Endothelial cell of umbilical vein (primary cell): ENCODE results near the gene SRP14. TPM values are rescaled to one million over a fixed set of nuclear protein-coding genes. Genes with fewer than 3 reads are reported as not detected.

Experiments used
- BruUV-seq: library from RNA; stranded (reverse); fragments of 400-500 nt; replicated peaks from 2 replicates; lab custom pipeline; 2021; lab: Mats Ljungman, UMichigan
- CTCF ChIA-PET: fragments of 300-600, 350-600 bp; sonication (Branson Sonifier 250); formaldehyde crosslinking; loops from one replicate; lab custom pipeline; 2021; ENCODE audit warnings: antibody characterized with exemption, inconsistent platforms; lab: Charles Lee
- POLR2A ChIA-PET: fragments of 300-600, 350-600 bp; sonication (Branson Sonifier 250); formaldehyde crosslinking; loops from one replicate; lab custom pipeline; 2021; ENCODE audit warnings: antibody characterized with exemption, inconsistent platforms; lab: Charles Lee
- DNase-seq: peaks from one replicate; pipeline ENCODE4 v3.0.0-alpha.2; 2011; ENCODE audit warnings: low read depth, low spot score
- FAIRE-seq: peaks from 2 replicates; lab custom pipeline; 2011; peaks lifted over from hg19 to GRCh38; lab: Jason Lieb, UNC
- H2AFZ ChIP-seq: 2 replicates; pipeline ENCODE4 v1.6.0; 2012; ENCODE audit warnings: low read depth, low read length, control low read depth, inconsistent platforms
- H3K27ac ChIP-seq: 2 replicates; pipeline ENCODE4 v1.5.1; 2011; ENCODE audit warnings: low read depth, mild to moderate bottlenecking, control low read depth, low read length, moderate library complexity; ENCODE audit not compliant: insufficient read depth
- H3K27me3 ChIP-seq, 2 experiments: 2 replicates each; pipeline versions ENCODE4 v1.6.0 to v1.6.1; 2011; ENCODE audit warnings: low read length in 2 of 2, mixed read lengths in 1 of 2; ENCODE audit not compliant: control insufficient read depth in 2 of 2, insufficient read depth in 2 of 2
- H3K36me3 ChIP-seq, 2 experiments: 2 replicates in 1 of 2; 3 replicates in 1 of 2; pipeline ENCODE4 v1.5.1; 2011; ENCODE audit warnings: low read length in 2 of 2, mild to moderate bottlenecking in 1 of 2, moderate library complexity in 1 of 2; ENCODE audit not compliant: control insufficient read depth in 2 of 2, insufficient read depth in 2 of 2; ENCODE audit errors: extremely low read depth in 1 of 2
- H3K4me1 ChIP-seq: 3 replicates; pipeline ENCODE4 v1.5.1; 2011; ENCODE audit warnings: mild to moderate bottlenecking, low read length; ENCODE audit not compliant: control insufficient read depth, insufficient read depth; ENCODE audit errors: extremely low read depth
- H3K4me2 ChIP-seq: 2 replicates; pipeline ENCODE4 v1.6.1; 2011; ENCODE audit warnings: low read length, control low read depth, mixed read lengths; ENCODE audit not compliant: insufficient read depth
- H3K4me3 ChIP-seq, 3 experiments: fragments of 200-600 bp in 1 of 3; sonication (generic), shearing (Covaris generic) in 1 of 3; replicated peaks in 1 of 3; 2 replicates each; pipeline ENCODE4 v1.5.1; 2011 to 2016; ENCODE audit warnings: control low read depth in 3 of 3, low read length in 3 of 3, mild to moderate bottlenecking in 2 of 3, inconsistent platforms in 1 of 3, low read depth in 1 of 3, moderate library complexity in 1 of 3; ENCODE audit not compliant: insufficient read depth in 1 of 3
- H3K79me2 ChIP-seq: 2 replicates; pipeline ENCODE4 v1.6.0; 2012; ENCODE audit warnings: low read length, inconsistent platforms; ENCODE audit not compliant: control insufficient read depth, insufficient read depth
- H3K9ac ChIP-seq: replicated peaks from 2 replicates; pipeline ENCODE3; 2011; ENCODE audit warnings: low read length, control low read depth; ENCODE audit not compliant: insufficient read depth; ENCODE audit errors: extremely low read depth
- H3K9me1 ChIP-seq: replicated peaks from 3 replicates; pipeline ENCODE4 v1.6.0; 2011; ENCODE audit warnings: mild to moderate bottlenecking, low read length; ENCODE audit not compliant: control insufficient read depth, insufficient read depth; ENCODE audit errors: extremely low read depth
- H3K9me3 ChIP-seq: replicated peaks from 2 replicates; pipeline ENCODE4 v1.5.1; 2012; ENCODE audit warnings: low read length, inconsistent platforms; ENCODE audit not compliant: control insufficient read depth, insufficient read depth
- H4K20me1 ChIP-seq: replicated peaks from 2 replicates; pipeline ENCODE3; 2011; ENCODE audit warnings: mild to moderate bottlenecking, low read length; ENCODE audit not compliant: control insufficient read depth, insufficient read depth; ENCODE audit errors: extremely low read depth
- CTCF ChIP-seq, 2 donors: IDR thresholded peaks; 1 replicate in 1 of 2; 2 replicates in 1 of 2; pipeline ENCODE4 v1.5.1; 2011; ENCODE audit warnings: low read length in 2 of 2, mild to moderate bottlenecking in 2 of 2, moderate library complexity in 2 of 2, control low read depth in 1 of 2, inconsistent platforms in 1 of 2, low read depth in 1 of 2; ENCODE audit not compliant: insufficient read depth in 1 of 2; ENCODE audit errors: extremely low read depth in 1 of 2
- EZH2 ChIP-seq: IDR thresholded peaks from 2 replicates; pipeline ENCODE4 v1.6.1; 2012; ENCODE audit warnings: borderline replicate concordance, low read depth, mild to moderate bottlenecking, moderate library complexity, low read length, inconsistent platforms; ENCODE audit not compliant: severe bottlenecking
- FOS ChIP-seq: IDR thresholded peaks from 2 replicates; pipeline ENCODE4 v1.6.1; 2011; ENCODE audit warnings: mild to moderate bottlenecking, low read length, moderate library complexity, borderline replicate concordance; ENCODE audit not compliant: insufficient read depth
- GATA2 ChIP-seq: IDR thresholded peaks from 2 replicates; pipeline ENCODE4 v1.7.0; 2011; ENCODE audit warnings: low read depth, mild to moderate bottlenecking, moderate library complexity, mixed read lengths, low read length; ENCODE audit not compliant: insufficient read length, insufficient read depth
- JUN ChIP-seq: IDR thresholded peaks from 2 replicates; pipeline ENCODE4 v1.6.1; 2011; ENCODE audit warnings: borderline replicate concordance, low read depth; ENCODE audit not compliant: insufficient read length, insufficient read depth
- MAX ChIP-seq: IDR thresholded peaks from 2 replicates; pipeline ENCODE4 v1.6.1; 2011; ENCODE audit not compliant: insufficient read depth, insufficient read length
- MYC ChIP-seq: IDR thresholded peaks from one replicate; pipeline ENCODE4 v1.6.1; 2011; ENCODE audit warnings: mild to moderate bottlenecking, low read depth, low read length
- POLR2A ChIP-seq: IDR thresholded peaks from 2 replicates; pipeline ENCODE4 v1.6.1; 2012; ENCODE audit warnings: low read depth, mild to moderate bottlenecking, control low read depth, low read length
- POLR2AphosphoS5 ChIP-seq: IDR thresholded peaks from 2 replicates; pipeline ENCODE4 v1.6.1; 2012; ENCODE audit warnings: low read depth, mild to moderate bottlenecking, control low read depth, low read length, moderate library complexity; ENCODE audit not compliant: insufficient read depth
- dilution Hi-C: fragments of 300-500 bp; cut with MboI; formaldehyde crosslinking; loops from one replicate; pipeline ENCODE4 v1.15.0; 2019; ENCODE audit warnings: low sequenced_read_pairs; ENCODE audit not compliant: extremely low pct_ligation_motif_present
- intact Hi-C: fragments of 100-400 bp; cut with micrococcal nuclease; formaldehyde crosslinking; loops from one replicate; pipeline ENCODE4 v1.10.0; 2022
- polyA plus RNA-seq, 4 experiments: library from polyadenylated mRNA; depleted of rRNA in 3 of 4; stranded (reverse) in 3 of 4; unstranded in 1 of 4; fragments of >200 nt; gene quantifications; 2 replicates each; pipeline versions ENCODE4 v1.2.1 to v1.2.3, GENCODE V29; 2011 to 2012; ENCODE audit warnings: missing spikeins in 1 of 4
- total RNA-seq: library from RNA; stranded (reverse); gene quantifications from 2 replicates; pipeline ENCODE4 v1.2.3, GENCODE V29; 2021

SRP14 gene
- total and polyA plus RNA-seq, 2 donors (not counting 3 experiments of a cell fraction or from before 2014, with no cell fraction given), result 220 to 330 TPM

DNA sequence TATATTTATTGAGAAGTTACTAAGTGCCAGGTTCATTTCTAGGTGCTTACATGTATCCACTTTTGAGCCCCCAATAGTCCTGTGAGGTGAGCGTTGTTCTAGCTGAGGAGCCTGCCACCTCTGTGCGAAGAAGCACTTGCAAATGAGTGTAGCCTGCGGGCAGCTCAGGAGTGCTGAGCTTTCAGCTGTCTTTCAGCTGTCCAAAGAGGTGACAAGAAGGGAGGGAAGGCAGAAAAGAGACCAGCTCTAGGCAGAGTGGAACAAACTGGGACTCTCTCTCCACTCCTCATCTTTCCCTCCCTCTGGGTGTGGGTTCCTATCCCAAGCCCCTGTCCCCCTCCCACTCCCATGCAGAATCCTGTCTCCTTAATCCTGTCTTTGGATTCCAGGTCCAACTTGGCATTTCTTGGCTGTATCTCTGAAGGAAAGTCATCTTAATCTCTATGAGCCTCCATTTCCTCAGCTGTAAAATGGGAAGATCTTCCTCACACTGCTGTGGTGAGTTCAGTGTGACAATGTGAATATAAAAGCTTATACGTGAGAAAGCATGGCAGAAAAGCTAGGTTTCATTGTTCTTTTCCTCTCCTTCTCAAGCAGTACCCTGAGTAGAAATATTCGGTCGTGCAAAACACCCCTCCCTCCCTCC is 6.7 kb upstream of the SRP14 start:
- ChIA-PET CTCF (interaction anchor here (0.6 to 7.3 kb wide), 36 partner anchors 9 to 376 kb away, joined by 3 to 169 read pairs (median 5); partner anchors contain the start of genes BMF, BUB1B, EIF2AK4 and PLCB2), POLR2A (no interaction called here)
- no TSS peak for BruUV-seq
- no peaks in the 10 kb centered on the region for H3K36me3 ChIP-seq
- no peak overlapping the region for H3K4me3 ChIP-seq
- H3K4me2 ChIP-seq, result no peak overlapping the region
- no peaks in the 10 kb centered on the region for H3K9me1 ChIP-seq
- H4K20me1 ChIP-seq, result no peaks in the 10 kb centered on the region
- TF ChIP-seq MYC, result no peak
- TF ChIP-seq GATA2, result no peak
- no peak for TF ChIP-seq POLR2A
- no peak overlapping the region for H3K27ac ChIP-seq
- H3K9me3 ChIP-seq, result no peaks in the 10 kb centered on the region
- no peak overlapping the region for H2AFZ ChIP-seq
- dilution Hi-C loops, result no loop called here
- DNase-seq (no peak), FAIRE-seq (no peak)
- peaks cover 25% of the 10 kb centered on the region for H3K4me1 ChIP-seq
- intact Hi-C loops, result loop anchor here (1.0 to 5.0 kb wide), 5 partner anchors 53 to 229 kb away; partner anchors contain the start of gene BUB1B
- H3K79me2 ChIP-seq, result no peaks in the 10 kb centered on the region
- no peaks in the 10 kb centered on the region for H3K27me3 ChIP-seq
- no peak overlapping the region for H3K9ac ChIP-seq

DNA sequence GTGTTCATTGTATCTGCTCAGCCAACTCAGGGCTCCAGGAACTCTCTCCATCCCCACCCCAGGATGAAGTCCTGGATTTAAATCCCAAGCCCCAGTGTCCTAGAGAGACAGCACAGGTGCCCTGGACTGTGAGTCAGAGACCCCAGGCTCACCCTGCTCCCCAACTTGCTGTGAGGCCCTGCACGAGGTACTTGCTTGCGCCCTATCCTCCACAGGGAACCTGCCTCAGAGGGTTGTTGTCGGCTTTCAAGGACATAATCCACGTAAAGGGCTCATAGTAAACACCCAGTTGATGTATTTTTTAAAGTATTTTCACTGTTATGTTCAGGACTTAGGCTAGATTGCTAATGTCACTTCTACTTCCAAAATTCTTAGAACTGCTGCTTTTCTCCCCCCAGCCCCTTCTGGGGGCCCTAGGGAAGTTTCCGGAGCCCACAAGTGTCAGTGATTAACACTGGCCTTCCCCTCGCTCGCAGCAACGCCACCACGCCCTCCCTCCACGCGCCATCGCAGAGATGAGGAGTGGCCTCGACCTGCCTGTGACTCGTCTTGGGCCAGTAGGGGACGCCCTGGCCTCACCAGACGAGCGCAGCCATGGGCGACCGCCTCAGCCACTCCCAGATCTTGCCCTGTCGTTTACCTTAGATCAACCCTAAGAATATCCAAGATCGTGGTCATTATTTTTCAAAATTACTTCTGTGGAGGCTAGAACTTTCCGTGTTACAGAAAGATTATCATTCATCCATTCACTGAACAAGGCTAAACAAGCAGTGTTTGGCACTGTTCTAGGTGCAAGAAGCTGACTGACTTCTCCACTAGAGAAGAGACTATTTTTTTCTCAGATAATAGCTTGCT is 6.0 kb upstream of the SRP14 start:
- no peaks in the 10 kb centered on the region for H3K27me3 ChIP-seq
- no peaks in the 10 kb centered on the region for H3K9me3 ChIP-seq
- intact Hi-C loops, result loop anchor here (1.0 to 5.0 kb wide), 4 partner anchors 116 to 229 kb away; partner anchors contain the start of gene BUB1B
- peak; percentile 83 for DNase-seq
- BruUV-seq, result no TSS peak
- peak; percentile 94 for FAIRE-seq
- H3K4me1 ChIP-seq, result peaks cover 28% of the 10 kb centered on the region
- no peaks in the 10 kb centered on the region for H3K9me1 ChIP-seq
- H2AFZ ChIP-seq, result peak overlapping the region; percentile 7
- no peaks in the 10 kb centered on the region for H4K20me1 ChIP-seq
- ChIA-PET POLR2A (no interaction called here), CTCF (interaction anchor here (0.6 to 7.3 kb wide), 35 partner anchors 10 to 377 kb away, joined by 3 to 169 read pairs (median 5); partner anchors contain the start of genes BMF, BUB1B, EIF2AK4 and PLCB2)
- TF ChIP-seq MAX (no peak), GATA2 (no peak), EZH2 (no peak), POLR2A (no peak), JUN (no peak), FOS (no peak), CTCF (IDR thresholded peaks at IDR 0.05; ENCODE audit: extremely low read depth in 1 of 2, insufficient read depth in 1 of 2, low read depth in 1 of 2, low read length in 2 of 2) (peak; percentile 97), POLR2AphosphoS5 (no peak), MYC (peak; percentile 25)
- H3K36me3 ChIP-seq, result no peaks in the 10 kb centered on the region
- dilution Hi-C loops, result no loop called here
- H3K27ac ChIP-seq, result no peak overlapping the region
- H3K9ac ChIP-seq, result peak overlapping the region; percentile 10
- peak overlapping the region; percentile 27 for H3K4me2 ChIP-seq
- H3K79me2 ChIP-seq, result no peaks in the 10 kb centered on the region
- H3K4me3 ChIP-seq, result no peak overlapping the region
